ENCODE measurements around the gene MUC12.
"Not testable (repeated sequence)": the region's sequence is repeated elsewhere in the genome, so short reads cannot be mapped to it uniquely, and the experiment has no call there.

MUC12 gene

DNA sequence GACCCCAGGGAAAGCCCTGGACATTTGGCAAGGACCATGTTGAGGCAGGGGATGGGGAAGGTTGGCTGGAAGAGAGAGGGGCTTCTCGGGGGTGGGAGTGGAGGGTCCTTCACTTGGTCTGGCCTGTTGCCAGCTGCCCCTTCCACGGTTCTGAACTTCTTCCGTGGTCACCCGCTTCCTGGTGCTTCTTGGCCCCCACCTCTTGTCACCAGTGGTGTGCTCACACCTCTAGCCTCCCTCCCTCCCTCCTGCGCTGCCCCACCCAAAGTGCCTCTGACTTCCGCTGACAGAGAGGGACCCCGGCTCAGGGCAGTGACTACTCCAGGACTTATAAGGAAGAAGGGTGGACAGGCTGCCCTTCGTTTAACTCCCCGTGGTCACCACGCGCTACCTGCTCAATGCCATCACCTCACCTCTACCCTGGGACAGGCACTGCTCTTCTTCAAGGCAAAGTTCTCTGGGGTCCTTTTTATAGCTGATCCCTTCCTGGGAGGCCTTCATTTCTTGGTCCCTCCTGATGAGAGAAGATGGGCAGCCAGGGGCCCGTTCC lies at the start of gene MUC12:
Gene MUC12 (plus strand): TSS at position 500 of the 550 bp plus-strand sequence. CDS start 58 bp downstream, outside the sequence.
- no peak for DNase-seq

- DNase-seq, result not testable (repeated sequence)
Observed at GRCh38 chr7:100919779-100920437, 49.5 kb upstream of the MUC12 start.

DNA sequence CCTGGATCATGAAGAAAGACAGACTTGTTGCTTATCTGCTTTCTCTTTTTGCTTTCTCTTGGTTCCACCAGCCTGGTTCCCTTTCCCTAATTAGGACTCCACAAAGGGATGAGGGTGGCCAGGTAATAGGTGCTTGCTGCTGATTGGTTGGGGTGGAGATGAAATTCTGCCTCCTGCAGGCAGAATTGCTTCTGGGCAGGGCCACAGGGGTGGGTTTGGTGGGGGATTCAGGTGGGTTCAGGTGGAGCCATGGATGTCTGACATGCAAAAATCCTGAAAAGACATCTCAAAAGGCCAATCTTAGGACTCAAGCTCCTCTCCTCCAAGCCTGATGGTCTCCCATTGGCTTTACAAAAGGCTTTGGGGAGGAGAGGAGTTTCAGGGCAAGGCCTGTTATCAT lies 48.3 kb upstream of the MUC12 start:
- no peak for DNase-seq

GRCh38 chr7:100923616-100924015 lies 45.7 kb upstream of the MUC12 start:
- DNase-seq, result not testable (repeated sequence)

GRCh38 chr7:100929808-100930174 lies 39.6 kb upstream of the MUC12 start:
- DNase-seq, result no peak

- DNase-seq, result no peak
Observed at GRCh38 chr7:100933734-100934133, 35.6 kb upstream of the MUC12 start.

DNA sequence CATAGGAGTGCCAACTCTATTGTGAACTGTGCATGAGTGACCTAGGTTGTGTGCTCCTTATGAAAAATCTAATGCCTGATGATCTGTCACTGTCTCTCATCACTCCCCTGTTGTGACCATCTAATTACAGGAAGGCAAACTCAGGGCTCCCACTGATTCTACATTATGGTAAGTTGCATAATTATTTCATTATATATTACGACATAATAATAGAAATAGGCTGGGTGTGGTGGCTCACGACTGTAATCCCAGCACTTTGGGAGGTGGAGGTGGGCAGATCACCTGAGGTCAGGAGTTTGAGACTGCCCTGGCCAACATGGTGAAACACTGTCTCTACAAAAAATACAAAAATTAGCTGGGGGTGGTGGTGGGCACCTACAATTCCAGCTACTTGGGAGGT lies 34.0 kb upstream of the MUC12 start:
- DNase-seq, result not testable (repeated sequence)

- not testable (repeated sequence) for DNase-seq
Observed at GRCh38 chr7:100936167-100936566, 33.2 kb upstream of the MUC12 start.

GRCh38 chr7:100942045-100942774 lies 27.2 kb upstream of the MUC12 start:
- DNase-seq, result no peak

DNA sequence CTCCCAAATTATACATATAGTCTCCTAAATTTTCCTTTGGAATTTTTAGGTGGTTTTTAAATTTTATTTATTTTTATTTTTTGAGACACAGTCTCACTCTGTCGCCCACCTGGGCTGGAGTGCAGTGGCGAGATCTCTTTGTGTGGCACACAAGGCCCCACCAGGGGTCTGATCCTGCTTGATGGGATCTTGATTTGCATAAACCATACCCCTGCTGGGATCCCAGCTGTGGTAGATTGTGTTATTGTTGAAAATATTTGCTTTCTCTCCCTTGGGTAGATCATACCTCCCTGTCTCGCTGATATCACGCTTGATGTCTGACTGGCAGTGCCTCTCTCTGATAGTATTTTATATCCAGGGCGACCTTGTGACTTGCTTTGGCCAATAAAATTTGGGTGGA lies 25.7 kb upstream of the MUC12 start:
- DNase-seq, result no peak

DNA sequence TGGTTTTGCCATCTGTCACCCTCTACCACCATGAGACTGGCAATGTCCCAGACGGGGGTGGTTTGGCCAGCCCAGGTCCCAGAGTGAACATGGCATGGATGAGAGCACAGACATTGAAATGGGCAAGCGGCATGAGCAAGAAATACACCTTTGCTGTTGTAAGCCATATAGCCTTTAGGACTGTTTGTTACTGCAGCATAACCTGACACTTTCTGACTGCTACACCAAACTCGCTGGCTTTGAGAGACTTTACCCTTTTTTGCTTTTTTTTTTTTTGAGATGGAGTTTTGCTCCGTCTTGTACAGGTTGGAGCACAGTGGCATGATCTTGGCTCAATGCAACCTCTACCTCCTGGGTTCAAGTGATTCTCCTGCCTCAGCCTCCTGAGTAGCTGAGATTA lies 25.2 kb upstream of the MUC12 start:
- DNase-seq, result no peak

GRCh38 chr7:100946111-100946510 lies 23.3 kb upstream of the MUC12 start:
- DNase-seq, result no peak

DNA sequence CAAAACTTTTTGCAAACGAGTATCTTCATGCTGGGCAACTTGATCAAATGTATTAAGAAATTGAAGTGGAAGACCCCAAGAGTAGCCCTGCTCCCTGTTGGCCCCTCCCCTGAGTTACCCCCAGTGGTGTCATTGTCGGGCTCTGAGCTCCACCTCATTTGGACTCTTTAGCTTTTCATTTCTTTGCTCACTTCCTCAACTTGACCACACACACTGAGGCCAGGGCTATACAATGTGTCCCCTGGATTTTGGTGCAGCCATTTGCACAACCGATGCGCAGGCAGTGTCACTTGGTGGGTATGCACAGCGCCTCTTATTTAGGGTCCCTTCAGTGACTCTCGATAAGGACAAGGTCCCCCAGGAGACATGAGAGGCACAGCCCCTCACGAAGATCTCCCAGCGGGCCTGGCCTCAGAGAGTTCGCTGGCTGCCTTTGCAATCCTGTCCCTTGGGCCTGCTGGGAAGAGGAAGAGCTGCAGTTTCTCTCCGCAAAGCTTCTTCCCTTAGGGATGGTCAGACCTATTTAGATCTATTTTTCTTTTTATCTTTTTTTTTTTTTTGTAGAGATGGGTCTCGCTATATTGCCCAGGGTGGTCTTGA lies 22.5 kb upstream of the MUC12 start:
- DNase-seq, result no peak

DNA sequence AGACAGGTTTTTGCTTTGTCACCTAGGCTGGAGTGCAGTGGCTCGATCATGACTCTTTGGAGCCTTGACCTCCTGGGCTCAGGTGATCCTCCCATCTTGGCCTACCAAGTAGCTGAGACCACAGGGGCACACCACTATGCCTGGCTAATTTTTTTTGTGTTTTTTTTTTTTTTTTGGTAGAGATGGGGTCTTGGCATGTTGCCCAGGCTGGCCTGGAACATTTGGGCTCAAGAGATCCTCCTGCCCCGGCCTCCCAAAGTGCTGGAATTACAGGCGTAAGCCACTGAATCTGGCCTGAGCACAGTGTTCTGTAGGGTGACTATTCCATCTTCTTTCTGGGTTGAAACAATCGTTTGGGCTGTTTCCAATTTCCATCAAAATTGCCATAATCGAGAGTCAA lies 21.6 kb upstream of the MUC12 start:
- DNase-seq, result no peak

DNA sequence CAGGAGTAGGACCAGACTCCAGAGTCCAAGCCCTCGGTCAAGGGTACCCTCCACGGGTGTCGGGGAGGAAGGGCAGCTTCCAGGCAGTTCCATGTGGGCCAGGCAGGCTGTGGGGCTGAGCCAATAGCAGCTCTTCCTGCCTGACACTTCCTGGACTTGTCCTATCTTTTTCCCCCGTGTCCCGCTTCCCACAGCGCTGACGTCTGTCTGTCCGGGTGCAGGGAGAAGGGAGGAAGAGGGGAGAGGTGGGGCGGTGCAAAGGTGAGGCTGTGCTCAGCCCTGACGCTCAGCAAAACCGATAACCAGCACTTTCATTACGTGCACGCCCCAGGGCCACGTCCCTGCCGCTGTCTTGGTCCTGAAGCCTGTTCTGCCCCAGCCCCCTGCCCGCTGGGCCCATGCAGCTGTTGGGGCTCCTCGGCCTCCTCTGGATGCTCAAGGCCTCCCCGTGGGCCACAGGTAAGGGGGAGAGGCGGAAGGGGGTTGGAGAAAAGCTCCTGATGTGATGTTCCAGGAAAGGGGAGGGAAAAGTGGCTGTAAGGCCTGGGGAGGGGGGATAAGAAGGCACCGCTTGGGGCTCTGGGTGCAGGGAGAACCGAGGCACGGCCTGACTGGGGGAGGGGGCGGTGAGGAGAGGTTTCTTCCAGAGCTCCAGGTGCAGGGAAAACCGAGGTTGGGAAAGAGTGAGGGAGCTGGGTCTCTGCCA lies 20.0 kb upstream of the MUC12 start, which contains the start of gene MUC3A:
Gene MUC3A (plus strand): TSS at position 308 of the 706 bp plus-strand sequence. CDS start 91 bp downstream, at position 399.
- DNase-seq, result no peak

DNA sequence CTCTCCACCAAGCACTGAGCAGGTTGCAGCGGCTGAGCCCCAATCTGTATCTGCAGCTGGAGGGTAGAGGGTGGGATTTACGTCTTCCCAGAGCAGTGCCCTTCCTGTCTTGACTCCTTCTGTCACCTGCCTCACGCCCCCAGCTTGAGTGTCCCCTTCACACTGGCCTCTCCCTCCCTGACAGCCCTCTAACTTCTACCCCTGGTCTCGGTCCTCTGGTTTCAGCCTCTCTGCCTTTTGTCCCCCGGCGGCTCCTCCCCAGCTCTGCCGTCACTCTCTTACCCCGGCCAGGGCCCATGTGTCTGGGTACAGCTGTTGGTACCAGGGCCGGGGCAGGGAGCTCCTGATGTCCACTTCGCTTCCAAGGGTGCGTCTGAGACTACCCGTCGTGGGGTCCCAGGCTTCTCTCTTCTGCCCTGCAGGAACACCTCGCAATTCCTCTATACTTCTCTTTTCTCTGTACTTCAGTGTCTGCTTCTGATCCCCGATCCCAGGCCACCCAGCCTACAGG lies 19.4 kb upstream of the MUC12 start:
- DNase-seq, result no peak

GRCh38 chr7:100951172-100951571 lies 18.2 kb upstream of the MUC12 start:
- no peak for DNase-seq

- DNase-seq, result no peak
Observed at GRCh38 chr7:100951888-100952560, 17.3 kb upstream of the MUC12 start.

GRCh38 chr7:100952641-100953040 lies 16.7 kb upstream of the MUC12 start:
- DNase-seq, result no peak

GRCh38 chr7:100957832-100958421 lies 11.4 kb upstream of the MUC12 start:
- no peak for DNase-seq

DNA sequence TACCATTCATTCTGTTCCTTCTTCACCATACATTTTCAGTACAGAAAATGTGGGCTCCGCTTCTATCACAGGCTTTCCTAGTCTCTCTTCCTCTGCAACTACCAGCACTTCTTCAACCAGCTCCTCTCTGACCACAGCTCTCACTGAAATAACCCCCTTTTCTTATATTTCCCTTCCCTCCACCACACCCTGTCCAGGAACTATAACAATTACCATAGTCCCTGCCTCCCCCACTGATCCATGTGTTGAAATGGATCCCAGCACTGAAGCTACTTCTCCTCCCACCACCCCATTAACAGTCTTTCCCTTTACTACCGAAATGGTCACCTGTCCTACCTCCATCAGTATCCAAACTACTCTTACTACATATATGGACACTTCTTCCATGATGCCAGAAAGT lies 9.5 kb upstream of the MUC12 start:
- no peak for DNase-seq

DNA sequence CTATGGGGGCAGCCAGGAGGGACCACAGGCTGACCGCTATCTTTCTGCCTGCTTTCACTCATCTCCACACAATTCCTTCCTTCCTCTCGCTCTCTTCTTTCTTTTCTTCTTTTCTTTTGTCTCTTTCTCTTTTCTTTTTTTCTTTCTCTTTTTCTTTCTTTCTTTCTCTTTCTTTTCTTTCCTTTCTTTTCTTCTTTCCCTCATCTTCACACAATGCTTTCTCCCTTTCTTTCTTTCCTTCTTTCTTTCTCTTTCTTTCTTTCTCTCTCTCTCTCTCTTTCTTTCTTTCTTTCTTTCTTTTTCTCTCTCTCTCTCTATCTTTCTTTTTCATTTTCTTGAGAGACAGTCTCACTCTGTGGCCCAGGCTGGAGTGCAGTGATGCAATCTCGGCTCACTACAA lies 6.8 kb upstream of the MUC12 start:
- no peak for DNase-seq
